HG02870 (cell line): ENCODE data around the gene ANO8.

ENCODE experiments used
- ATAC-seq: cut with Tn5 transposase; IDR thresholded peaks from one replicate; pipeline ENCODE4 v1.9.1; 2021; ENCODE audit warnings: mild to moderate bottlenecking, moderate library complexity; ENCODE audit not compliant: unreplicated experiment

ANO8 gene

DNA sequence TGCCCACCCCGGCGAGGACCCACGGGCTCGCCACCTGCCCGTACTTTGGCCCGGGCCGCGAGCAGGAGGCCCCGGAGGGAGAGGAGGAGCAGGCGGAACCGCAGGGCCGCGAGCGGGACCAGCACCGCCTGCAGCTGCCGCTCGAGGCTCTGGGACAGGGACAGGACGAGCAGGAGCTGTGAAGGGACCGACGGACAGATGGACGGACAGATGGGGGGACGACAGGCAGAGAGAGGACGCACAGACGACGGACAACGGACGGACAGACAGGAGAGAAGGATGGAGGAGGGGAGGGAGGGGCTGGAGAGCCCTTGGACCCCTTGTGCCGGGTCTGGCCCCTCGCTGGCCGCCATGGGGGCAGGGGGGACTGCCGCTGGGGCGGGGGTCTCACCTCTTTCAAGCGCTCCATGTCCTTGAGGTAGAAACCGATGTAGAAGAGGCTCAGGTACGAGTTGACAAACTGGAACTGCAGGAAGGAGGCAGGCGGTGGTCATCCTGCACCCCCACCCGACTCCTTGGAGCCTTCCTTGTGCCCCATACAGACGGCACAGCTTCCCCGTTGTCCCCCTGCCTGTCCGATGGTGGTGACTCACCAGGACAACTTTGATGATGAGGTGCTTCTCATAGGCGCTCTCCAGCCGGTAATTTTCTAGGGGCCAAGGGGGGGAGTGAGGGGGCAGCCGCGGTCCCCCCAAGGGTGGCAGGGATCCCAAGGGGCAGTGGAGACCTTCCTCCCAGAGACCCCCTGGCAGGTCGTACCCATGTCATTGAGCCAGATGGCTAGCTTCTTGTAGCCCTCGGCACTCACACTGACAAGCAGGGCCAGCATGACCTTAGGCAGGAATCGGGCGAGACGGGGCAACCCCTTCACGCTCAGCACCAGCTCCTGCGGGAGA, 5.0 kb downstream of the ANO8 start:
- no peak for ATAC-seq

DNA sequence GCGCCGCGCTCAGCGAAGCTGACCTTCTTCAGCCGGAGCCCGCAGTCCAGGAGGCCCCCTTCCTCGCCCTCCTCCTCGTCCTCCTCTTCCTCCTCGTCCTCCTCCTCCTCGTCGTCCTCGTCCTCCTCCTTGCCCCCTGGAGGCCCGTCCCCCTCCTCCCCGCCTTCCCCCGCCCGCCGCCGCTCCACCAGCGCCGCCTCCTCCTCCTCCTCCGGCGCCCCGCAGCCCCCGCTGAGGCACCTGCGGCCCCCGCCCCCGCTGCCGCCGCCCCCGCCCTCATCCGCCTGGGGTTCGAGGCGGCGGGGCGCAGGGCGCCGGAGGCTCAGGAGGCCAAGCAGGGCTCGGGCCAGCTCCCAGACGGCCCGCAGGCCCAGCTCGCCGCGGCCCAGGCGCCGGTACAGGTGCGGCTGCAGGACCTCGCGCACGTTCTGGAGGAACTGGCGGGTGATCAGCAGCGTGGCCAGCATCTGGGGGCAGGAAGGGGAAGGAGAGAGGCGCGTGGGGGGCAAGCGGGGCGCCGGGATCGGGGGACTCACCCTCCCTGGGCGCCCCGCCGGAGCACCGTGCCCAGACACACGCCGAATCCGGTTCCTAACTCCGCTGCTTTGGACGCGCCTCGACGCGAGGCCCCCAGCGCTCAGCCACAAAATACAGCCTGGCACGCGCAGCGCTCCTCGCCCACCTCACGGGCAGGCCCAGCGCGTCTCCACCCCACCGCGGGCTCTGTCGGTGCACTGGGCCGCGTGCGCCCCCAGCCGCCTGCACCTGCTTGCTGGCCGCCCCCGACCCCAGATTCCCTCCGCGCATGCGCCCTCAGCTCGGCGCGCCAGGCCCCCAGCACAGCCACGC, 5.9 kb downstream of the ANO8 start:
- no peak for ATAC-seq

DNA sequence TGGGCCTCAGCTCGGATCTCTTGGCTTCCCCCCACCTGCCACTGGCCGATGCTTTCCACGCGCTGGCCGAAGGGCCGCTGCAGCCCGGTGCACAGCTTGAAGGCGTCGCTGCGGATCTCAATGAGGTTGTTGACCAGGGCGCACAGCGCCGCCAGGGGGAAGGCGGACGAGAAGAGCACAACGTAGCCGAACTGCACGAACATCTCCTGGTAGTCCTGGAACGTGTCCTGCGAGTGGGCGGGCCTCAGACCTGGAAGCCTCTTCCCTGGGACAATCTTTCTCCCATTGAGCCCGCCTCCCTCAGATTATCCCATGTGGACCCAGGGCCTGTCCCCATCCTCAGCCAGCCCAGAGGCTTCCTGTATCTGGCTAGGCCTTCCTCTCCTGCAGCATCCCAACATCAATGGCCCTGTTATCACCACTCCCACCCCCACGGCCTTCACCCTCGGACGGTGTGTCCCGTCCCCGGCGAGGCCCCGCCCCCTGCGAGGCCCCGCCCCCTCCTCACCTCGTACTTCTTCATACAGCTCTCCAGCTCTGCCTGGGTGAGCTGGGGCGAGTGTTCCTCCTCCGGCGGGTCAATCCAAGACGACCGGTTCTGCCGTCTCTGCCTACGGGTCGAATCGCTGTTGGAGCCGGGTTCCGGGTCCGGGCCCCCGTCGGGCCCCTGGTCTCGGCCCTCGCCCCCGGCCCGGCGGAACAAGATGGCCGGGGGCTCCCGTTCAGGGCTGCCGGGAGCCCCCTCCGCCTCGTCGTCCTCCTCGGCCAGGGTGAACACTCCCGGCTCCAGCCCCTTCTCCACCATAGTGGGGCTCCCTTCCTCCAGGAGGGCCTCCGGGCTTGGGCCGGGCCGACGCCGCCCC, 6.8 kb downstream of the ANO8 start:
- no peak for ATAC-seq

DNA sequence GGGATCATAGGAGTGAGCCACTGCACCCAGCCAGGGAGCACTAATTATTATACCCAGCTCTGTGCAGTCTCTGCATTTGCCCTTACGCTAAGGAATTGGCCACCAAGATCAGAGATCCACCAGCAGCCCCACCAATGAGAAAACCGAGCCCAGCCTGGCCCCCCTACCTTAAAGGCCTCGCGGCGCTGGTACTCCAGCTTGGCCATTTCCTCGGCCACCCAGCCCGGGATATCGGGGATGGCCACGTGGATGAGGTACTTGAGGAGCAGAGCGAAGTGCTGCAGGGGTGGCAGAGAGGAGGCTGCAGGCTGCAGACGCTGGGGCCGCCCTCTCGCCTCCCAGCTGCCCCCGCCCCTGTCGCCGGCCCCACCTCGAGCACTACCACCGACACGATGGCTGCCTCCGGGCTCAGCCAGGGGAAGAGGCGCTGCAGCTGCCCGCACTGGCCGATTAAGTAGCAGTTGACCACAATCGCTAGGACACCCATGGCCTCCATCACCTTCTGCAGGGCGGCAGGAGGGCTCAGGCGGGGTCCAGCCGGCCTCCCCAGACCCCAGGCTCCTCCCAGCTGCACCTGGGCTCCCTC, 7.5 kb downstream of the ANO8 start:
- ATAC-seq: no peak

DNA sequence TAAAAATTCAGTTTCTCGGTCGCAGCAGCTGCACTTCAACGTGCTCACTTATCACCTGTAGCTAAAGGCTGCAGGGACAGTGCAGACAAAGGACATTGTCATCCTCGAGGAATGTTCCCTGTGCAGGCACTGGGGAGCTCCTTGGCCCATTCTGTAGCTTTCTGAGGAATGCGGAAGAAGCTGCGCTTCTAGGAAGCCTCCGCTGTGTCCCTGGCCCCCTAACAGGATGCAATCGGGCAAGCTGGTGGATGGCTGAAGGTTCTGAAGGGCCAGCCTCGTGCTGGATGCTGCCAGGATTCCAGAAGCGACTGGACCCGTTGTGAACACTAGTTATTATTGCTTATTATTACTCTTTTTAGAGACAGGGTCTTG, 8.1 kb downstream of the ANO8 start:
- no peak for ATAC-seq

DNA sequence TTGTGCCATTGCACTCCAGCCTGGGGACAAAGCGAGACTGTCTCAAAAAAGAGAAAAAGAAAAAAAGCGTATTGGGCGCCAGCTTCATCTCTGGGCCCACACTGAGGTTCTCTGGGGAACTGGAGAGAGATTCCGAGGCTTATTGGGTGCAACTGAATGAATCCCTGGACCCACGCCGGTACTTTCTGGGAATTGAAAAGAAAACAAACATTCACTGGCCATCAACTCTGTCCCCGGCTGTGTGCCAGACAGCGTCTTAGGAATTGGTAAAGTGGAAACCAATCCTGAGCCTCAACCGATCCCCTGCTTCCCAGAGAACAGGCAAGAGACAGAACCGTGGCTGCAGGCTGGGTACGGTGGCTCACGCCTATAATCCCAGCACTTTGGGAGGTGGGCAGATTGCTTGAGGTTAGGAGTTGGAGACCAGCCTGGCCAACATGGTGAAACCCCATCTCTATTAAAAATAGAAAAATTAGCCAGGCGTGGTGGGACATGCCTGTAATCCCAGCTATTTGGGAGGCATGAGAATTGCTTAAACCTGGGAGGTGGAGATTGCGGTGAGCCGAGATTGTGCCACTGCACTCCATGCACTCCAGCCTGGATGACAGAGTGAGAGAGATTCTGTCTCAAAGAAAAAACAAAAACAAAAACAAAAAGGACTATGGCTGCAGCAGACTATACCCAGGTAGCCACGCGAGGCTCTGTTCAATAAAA, 8.6 kb downstream of the ANO8 start:
- ATAC-seq: no peak

DNA sequence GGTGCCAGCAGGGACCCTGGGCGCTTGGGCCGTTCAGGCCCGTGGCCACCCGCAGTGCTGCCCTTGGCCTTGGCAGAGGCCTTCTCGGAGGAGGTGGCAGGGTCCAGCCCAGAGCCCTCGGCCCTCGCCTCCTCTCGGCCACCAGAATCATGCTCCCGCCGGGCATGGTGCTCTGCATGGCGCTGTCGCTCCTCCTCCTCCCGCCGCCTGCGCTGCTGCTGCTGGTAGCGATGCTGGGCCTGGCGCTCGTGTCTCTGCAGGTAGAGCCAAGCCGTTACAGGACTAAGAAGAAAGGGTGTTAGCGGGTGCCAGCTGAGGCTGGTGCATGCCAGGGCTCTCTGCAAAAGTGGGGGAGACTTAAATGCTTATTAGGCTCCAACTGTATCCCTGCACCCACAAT, 9.5 kb downstream of the ANO8 start:
- ATAC-seq: no peak

DNA sequence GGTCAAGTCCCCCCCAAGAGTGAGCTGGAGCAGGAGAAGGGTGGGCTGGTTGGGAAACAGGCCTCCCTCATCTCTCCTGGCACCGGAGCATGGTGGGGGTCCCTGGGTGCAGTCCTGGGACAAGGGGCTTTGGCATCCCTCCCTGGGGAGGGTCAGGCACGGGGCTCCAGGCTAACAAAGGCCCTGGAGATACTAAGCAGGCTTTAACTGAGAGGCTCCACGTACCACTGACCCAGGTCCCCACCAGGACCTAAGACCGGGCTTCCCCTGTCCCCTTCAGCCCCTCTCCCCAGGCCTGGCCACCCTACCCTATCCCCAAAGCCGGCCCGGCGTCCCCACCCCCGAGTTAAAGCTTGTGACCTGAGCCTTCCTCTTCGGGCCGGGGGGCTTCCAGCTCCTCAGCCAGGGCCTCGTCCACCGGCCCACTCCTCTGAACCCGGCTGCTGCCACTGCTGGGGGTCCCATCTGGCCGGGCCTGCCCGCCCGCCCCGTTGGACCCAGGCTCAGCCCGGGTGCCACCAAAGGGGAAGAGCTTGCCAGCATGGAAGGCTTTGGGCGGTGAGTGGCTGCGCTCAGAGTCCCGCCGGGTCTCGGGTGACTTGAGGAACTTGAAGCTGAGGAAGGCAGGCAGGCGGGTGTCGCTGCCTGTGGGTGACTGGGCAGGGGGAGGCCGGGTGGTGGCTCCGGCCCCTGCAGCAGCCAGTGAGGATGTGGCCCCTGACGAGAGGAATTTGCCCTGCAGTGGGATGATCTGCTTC, 10.1 kb downstream of the ANO8 start:
- ATAC-seq: no peak

DNA sequence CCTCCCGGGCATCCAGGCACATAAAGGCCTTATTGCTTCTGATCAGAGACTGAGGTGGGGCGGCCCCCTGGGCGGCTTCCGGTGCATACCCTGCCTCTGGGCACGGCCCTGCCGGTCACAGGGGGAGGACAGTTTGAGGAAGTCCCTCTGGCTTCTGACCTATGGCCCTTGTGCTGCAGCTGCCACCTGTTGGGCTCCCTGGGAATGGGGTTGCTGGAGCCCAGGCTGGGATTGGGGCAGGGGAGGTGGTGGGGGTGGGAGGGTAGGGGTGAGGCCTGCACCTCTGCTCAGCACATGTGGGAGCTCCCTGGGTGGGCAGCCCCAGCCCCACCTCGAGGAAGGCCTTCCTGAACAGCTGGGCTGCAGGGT, 10.7 kb downstream of the ANO8 start:
- no peak for ATAC-seq

DNA sequence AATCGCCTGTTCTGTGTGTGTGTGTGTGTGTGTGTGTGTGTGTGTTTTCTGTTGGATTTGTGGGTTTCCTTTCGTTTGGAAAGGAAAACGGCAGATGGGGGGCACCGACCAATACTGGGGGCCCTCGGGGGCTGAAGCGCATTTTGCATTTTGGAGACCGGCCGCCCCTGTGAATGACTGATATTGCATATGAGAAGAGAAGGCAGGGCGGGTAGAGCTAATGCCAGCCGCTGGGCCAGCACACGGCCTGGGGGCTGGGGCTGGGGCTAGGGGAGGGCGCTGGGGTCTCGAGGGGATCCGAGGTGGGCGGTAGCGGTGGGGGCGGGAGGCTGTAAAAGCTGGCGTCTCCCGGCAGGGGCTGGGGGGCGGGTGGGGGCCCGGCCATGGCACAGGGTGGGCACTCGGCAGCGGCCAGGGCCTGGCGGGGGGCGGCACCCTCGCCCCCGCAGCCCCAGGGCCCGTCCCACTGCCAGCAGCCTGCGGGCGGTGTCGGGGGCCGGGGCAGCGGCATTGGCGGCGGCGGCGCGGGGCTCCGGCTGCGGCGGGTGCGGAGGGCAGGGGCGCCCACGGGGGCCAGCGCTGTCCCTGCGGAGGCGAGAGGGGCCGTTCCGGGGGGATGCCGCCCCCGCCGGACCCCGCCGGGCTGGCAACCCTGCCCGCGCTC, 11.2 kb downstream of the ANO8 start:
- no peak for ATAC-seq

DNA sequence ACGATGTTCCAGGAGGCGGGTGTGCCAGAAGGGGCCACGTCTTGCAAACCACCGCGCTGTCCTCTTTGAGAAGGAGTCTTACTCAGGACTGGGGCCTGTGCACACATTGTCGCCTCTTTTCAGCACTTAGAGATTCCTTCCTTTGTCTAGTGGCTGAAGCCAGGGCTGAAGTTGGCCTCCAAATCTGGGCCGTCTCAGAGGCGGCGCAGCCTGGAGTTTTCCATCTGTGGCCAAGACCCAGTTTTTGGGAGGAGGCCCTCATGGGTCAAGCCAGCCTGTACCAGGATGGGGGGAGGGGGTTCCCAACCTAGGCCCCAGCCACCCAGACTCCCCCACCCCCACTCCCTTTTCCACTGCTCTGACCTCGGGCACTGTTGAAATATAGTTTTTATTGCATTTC, 11.8 kb downstream of the ANO8 start:
- no peak for ATAC-seq

DNA sequence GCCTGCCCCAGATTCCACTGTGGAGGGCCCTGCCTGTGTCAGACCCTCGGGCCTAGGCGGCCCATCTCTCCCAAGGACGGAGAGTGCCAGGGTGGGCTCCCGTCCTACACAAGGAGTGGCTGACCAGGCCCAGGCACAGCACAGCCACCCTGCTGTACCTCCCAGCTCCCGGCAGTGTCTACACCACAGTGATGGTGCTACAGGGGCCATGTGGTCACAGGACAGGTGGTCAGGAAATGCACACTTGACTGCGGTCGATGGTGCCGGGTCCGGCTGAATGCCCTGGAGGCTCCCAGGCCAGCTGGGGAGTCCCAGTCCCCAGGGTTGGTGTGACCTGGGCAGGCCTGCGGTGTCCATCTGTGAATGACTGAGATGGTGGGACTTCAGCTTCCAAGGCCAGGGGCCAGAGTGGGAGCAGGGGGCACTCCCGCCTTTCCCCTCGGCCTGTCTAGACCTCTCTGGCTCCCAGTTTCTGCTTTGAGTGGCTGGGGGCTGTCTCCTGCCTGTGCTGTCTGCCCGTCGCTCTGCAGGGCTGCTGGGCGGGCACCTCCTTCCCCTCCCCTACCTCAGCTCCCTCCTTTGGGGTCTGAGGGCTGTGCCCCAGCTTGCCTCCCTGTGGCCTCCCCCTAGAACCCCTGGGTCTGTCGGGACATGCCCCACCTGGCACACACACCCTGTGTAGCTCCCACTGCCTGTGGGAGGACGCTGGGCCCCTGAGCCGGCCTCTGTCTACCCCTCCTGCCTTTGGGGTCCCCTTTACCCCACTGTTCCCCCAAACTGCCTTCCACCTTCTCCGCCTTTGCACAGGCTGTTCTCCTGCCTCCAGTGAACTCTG, 12.8 kb downstream of the ANO8 start:
- ATAC-seq: no peak

DNA sequence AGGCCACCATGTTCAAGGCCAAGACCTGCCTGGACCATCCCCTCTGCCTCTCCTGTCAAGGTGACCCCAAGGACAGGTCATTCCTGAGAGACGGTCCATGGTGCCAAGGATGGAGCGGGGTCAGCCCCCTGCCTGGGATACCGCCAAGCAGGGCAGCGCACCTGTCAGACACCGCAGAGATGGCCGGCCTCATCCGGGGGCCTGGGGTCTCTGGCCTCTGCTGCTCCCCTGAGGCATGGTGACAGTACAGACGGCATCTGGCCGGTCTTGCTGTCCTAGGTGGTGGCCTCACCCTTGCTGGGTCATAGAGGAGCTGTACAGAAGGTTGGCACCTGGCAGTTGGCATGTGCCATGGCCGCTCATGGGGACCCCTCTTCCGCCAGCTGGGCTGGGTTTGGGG, 14.2 kb downstream of the ANO8 start:
- no peak for ATAC-seq

DNA sequence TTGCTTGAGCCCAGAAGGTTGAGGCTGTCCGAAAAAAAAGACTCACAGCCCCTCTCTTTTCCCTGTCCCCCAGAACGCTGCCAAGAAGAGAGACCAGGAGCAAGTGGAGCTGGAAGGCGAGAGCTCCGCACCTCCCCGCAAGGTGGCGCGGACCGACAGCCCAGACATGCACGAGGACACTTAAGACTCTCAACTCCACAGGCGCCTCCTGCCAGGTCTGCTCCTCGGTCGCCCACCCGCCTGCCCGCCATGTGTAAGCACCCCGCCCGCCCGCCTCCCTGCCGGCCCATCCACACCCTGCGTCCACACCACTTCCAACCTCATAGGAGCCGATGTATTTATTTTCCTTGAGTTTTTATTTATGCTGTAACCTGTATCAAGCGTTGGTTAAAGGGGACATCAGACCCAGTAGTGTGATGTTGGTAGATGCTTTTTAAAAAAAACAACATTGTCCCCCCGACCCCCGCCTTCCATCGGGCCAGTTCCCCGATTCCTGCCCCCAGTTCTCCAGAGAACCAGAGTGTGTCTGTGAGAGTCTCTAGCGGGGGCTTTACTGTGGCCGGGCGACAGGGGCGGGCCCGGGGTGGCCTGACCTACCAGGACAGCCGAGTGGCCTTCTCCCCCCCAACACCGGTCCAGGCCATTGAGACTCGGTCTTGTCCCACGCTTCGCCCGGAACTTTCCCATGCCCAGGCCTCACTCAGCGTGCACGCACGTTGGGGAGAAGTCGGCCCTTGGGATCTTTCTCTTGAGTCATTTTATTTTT, 15.0 kb downstream of the ANO8 start:
- no peak for ATAC-seq

DNA sequence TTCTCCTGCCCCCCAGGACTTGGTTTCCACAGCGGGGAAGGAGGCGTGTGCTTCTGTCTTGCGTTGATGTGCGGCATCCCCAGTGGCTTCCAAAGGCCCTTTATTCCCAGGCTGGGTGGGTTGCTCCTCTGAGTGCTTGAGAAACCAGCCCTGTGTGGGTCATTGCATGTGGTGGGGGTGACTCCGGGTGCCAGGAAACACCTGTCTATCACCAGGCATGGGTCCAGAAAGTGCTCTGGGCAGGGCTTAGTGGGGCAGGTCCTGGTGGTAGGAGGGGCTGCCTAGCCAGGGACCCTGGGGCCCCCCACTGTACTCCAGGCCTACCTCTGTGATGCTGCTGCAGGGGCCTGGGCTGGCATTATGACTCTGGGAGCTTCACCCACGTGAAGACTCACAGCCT, 15.7 kb downstream of the ANO8 start:
- no peak for ATAC-seq

DNA sequence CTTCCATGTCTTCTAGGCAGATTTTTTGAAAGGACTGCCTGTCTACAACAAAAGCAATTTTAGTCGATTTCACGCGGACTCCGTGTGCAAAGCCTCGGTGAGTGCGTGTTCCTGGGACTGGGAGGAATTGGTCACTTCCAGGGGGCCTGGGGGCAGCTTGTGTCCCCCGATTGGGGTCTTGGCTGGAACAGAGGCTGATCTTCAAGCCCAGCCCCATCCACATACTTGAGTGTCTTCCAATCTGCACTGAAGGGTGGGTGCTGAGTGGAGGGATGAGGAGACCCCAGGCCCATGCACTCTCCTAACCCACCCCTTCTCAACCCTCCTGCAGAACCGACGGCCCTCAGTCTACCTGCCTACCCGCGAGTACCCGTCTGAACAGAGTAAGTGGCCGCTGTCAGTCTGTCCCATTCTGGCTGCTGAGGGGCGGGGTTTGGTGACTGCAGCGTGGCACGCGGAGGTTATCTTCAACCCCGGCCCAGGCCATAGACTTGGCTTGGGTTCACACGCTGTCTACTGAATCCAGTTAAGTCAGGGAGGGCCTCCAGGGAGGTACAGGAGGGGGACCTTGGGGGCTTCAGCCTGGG, 20.6 kb downstream of the ANO8 start:
- ATAC-seq: no peak
